ENCODE data around the gene AMT. TPM values are rescaled to one million over a fixed set of nuclear protein-coding genes. Genes with fewer than 3 reads are reported as not detected.
A peak's percentile ranks its signal among the peaks of the same experiment; 100 is the strongest.

The AMT gene
- total and polyA plus RNA-seq, 11 donors = 3.5 to 39.9 (median 17.0) TPM

DNA sequence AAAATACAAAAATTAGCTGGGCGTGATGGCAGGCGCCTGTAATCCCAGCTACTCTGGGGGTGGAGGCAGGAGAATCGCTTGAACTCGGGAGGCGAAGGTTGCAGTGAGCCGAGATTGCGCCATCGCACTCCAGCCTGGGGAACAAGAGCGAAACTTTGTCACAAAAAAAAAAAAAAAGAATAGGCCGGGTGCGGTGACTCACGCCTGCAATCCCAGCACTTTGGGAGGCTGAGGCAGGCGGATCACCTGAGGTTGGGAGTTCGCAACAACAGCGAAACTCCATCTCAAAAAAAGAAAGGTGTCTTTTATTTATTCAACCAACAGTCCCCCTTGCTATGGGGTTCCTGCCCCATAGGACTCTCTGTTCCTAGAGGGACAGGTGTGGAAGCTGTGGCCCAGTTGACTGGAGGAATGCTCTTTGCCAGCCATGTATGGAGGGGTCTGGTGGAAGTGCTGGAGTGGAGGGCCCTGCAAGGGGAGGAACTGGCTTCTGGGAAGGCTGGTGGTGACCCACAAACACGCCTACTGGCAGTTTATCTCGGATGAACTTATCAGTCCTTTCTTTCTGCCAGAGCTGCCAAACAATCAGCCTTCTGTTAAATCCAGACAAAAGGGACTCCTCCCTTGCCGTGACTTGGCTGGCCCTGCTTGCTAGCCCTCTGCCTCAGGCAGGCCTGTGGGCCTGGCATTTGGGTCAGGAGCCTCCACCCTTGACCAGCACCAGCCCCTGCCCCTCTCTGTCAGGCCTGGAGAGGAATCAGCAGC is 43.2 kb upstream of the AMT start:
- H3K4me3 ChIP-seq = no peak overlapping the region
- no peaks in the 10 kb centered on the region for H3K36me3 ChIP-seq
- peaks cover 7 to 53% (median 37%) of the 10 kb centered on the region in 12 donors for H3K4me1 ChIP-seq
- TF ChIP-seq, protein P1, sequence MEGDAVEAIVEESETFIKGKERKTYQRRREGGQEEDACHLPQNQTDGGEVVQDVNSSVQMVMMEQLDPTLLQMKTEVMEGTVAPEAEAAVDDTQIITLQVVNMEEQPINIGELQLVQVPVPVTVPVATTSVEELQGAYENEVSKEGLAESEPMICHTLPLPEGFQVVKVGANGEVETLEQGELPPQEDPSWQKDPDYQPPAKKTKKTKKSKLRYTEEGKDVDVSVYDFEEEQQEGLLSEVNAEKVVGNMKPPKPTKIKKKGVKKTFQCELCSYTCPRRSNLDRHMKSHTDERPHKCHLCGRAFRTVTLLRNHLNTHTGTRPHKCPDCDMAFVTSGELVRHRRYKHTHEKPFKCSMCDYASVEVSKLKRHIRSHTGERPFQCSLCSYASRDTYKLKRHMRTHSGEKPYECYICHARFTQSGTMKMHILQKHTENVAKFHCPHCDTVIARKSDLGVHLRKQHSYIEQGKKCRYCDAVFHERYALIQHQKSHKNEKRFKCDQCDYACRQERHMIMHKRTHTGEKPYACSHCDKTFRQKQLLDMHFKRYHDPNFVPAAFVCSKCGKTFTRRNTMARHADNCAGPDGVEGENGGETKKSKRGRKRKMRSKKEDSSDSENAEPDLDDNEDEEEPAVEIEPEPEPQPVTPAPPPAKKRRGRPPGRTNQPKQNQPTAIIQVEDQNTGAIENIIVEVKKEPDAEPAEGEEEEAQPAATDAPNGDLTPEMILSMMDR (IDR thresholded peaks at IDR 0.05) = no peak
- no peak for TF ChIP-seq POLR2A (IDR thresholded peaks at IDR 0.05)
- H3K27me3 ChIP-seq = no peaks in the 10 kb centered on the region
- peak; percentile 29 to 69 (median 37) for DNase-seq
- H3K9me3 ChIP-seq = no peaks in the 10 kb centered on the region
- ATAC-seq = no peak
- H3K27ac ChIP-seq = peak overlapping the region; percentile 7 to 98 (median 67)
- WGBS, 4 donors = 85 to 93% (median 87%) methylated on average over 16 to 18 of the region's 18 CpGs
- intact Hi-C loops (cut with DNase I) = loop anchor here in 1 of 10 donors (10.0 kb wide), 1 partner anchor 51 kb away; the partner anchor contains the start of genes RHOA and TCTA

DNA sequence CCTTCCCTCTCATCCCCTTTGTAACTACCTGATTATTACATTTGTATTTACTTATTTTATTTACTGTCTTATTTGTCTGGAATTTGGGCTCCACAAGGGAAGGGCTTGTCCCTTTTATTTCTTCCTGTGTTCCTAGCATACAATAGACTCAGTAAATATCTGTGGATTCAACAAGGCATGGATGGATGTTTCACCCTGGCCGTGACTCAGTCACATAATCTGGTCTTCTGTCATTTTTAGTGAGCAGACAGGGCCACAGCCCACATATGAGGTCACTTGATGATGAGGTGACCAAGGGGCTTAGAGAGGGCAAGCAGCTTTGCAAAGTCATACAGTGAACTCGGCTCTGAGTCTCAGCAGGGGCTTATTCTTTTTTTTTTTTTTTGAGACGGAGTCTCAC is 39.9 kb upstream of the AMT start:
- Histone ChIP-seq H3K4me3 (no peak overlapping the region), H3K4me1 (peaks cover 0 to 48% (median 21%) of the 10 kb centered on the region in 12 donors), H3K27ac (peak overlapping the region in 10 of 12 donors; percentile 10 to 67 (median 47)), H3K9me3 (no peaks in the 10 kb centered on the region), H3K27me3 (no peaks in the 10 kb centered on the region), H3K36me3 (no peaks in the 10 kb centered on the region)
- no peak for DNase-seq
- ATAC-seq = peak in 2 of 4 donors; percentile 11 to 13
- intact Hi-C loops (cut with DNase I) = loop anchor here in 1 of 10 donors (10.0 kb wide), 1 partner anchor 47 kb away; the partner anchor contains the start of genes RHOA and TCTA
- no peak for TF ChIP-seq POLR2A (IDR thresholded peaks at IDR 0.05)
- TF ChIP-seq, protein P1 (IDR thresholded peaks at IDR 0.05) = no peak
- WGBS, 4 donors = 59 to 77% (median 70%) methylated on average over 3 of the region's 3 CpGs

DNA sequence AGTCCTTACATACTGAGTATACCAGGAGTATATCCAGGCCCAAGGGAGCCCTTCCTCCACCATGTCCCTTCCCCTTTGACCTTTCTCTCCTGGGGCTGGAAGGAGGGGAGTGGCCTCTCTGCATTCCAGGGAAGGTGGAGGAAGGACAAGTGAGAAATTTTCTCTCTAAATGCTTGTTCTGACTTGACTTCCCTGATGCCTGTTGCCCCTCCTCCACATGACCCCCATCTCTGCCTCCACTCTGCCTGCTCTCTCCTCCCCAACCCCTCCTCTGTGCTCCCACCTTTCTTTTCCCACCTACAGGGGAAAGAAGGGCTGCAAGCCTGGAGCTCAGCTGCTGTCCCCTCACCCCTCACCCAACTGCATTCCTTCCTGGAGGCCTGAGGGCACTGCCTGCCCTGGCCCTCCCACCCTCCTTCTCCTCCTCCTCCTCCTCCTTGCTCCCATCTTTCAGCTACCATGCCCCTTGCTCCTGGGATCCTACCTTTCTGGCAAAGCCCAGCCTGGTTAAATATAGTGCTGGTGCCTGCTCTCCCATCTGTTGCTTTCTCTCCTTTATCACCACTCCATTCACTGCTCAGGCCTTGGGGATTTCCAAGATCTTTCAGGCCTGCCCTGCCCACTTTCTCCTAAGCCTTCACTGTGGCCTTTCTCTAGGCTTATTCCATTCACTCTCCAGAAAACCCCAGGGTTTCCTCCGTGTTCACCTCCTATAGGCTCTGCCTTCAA is 39.3 kb upstream of the AMT start:
- no peak for TF ChIP-seq POLR2A (IDR thresholded peaks at IDR 0.05)
- TF ChIP-seq, protein P1 (IDR thresholded peaks at IDR 0.05) = no peak
- ATAC-seq = peak in 2 of 4 donors; percentile 4 to 19

More for the DNA sequence above, 39.3 kb upstream of the AMT start:
- no peaks in the 10 kb centered on the region for H3K27me3 ChIP-seq
- H3K36me3 ChIP-seq = no peaks in the 10 kb centered on the region
- WGBS, 4 donors = 21 to 36% (median 24%) methylated on average over 1 of the region's 1 CpG
- DNase-seq = peak in 1 of 5 donors; percentile 11
- H3K27ac ChIP-seq = peak overlapping the region in 10 of 12 donors; percentile 10 to 67 (median 47)
- no peak overlapping the region for H3K4me3 ChIP-seq
- peaks cover 0 to 48% (median 21%) of the 10 kb centered on the region in 12 donors for H3K4me1 ChIP-seq
- H3K9me3 ChIP-seq = no peaks in the 10 kb centered on the region
- intact Hi-C loops (cut with DNase I) = loop anchor here in 1 of 10 donors (10.0 kb wide), 1 partner anchor 47 kb away; the partner anchor contains the start of genes RHOA and TCTA
